OCI-LY3 (cell line): ENCODE data around the gene PPFIA3.

Source experiments
- EZH2phosphoT487 ChIP-seq: fragments of 200-600 bp; shearing (Covaris generic); IDR thresholded peaks from 2 replicates; pipeline ENCODE4 v1.6.1; 2018; ENCODE audit warnings: antibody characterized with exemption, mixed run types, low read depth
- TF ChIP-seq, protein P1 (sequence below): fragments of 200-600, 300-600 bp; sonication (generic); IDR thresholded peaks from 2 replicates; pipeline ENCODE4 v1.5.1; 2014; ENCODE audit warnings: antibody characterized with exemption, low read length, low read depth

DNA sequence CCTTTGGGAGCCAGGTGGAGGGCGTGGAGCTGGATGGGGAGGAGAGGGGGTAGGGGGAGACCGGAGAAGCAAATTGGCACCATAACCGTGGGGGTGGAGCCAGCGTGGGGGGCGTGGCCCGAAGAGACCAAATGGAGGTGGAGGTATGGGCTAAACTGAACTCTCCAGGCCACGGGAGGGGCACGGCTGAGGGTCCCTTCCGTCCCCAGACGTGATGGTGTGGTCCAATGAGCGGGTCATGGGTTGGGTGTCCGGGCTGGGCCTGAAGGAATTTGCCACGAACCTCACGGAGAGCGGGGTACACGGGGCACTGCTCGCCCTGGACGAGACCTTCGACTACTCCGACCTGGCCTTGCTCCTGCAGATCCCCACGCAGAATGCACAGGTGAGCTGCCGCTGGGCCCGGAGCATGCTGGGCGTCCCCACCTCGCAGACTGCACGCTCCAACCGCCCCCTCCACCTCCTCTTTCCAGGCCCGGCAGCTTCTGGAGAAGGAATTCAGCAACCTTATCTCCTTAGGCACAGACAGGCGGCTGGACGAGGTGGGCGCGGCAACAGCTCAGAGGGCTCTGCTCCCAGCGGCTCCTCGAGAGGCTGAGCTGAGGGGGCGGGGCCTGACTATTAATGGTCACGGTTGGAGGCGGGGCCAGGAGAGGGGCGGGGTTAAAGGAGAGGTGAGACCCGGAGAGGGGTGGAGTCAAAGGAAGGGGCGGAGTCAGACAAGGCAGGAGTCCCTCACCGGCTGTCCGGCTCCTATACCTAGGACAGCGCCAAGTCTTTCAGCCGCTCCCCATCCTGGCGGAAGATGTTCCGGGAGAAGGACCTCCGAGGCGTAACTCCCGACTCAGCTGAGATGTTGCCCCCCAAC, 29.7 kb downstream of the PPFIA3 start:
- TF ChIP-seq, protein P1, sequence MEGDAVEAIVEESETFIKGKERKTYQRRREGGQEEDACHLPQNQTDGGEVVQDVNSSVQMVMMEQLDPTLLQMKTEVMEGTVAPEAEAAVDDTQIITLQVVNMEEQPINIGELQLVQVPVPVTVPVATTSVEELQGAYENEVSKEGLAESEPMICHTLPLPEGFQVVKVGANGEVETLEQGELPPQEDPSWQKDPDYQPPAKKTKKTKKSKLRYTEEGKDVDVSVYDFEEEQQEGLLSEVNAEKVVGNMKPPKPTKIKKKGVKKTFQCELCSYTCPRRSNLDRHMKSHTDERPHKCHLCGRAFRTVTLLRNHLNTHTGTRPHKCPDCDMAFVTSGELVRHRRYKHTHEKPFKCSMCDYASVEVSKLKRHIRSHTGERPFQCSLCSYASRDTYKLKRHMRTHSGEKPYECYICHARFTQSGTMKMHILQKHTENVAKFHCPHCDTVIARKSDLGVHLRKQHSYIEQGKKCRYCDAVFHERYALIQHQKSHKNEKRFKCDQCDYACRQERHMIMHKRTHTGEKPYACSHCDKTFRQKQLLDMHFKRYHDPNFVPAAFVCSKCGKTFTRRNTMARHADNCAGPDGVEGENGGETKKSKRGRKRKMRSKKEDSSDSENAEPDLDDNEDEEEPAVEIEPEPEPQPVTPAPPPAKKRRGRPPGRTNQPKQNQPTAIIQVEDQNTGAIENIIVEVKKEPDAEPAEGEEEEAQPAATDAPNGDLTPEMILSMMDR: no peak
- no peak for TF ChIP-seq EZH2phosphoT487
